Endothelial cell of umbilical vein (primary cell): Measurements from ENCODE around the gene MARK1. TPM values are rescaled to one million over a fixed set of nuclear protein-coding genes. Genes with fewer than 3 reads are reported as not detected.

Experiments used
- Bru-seq: library from RNA; stranded (reverse); fragments of 400-500 nt; gene quantifications from one replicate; lab custom pipeline; 2021; lab: Mats Ljungman, UMichigan
- BruChase-seq, 2 experiments: library from RNA; stranded (reverse); fragments of 400-500 nt; gene quantifications; one replicate each; lab custom pipeline; 2021; lab: Mats Ljungman, UMichigan
- BruUV-seq: library from RNA; stranded (reverse); fragments of 400-500 nt; replicated peaks from 2 replicates; lab custom pipeline; 2021; lab: Mats Ljungman, UMichigan
- CTCF ChIA-PET: fragments of 300-600, 350-600 bp; sonication (Branson Sonifier 250); formaldehyde crosslinking; loops from one replicate; lab custom pipeline; 2021; ENCODE audit warnings: antibody characterized with exemption, inconsistent platforms; lab: Charles Lee
- POLR2A ChIA-PET: fragments of 300-600, 350-600 bp; sonication (Branson Sonifier 250); formaldehyde crosslinking; loops from one replicate; lab custom pipeline; 2021; ENCODE audit warnings: antibody characterized with exemption, inconsistent platforms; lab: Charles Lee
- DNase-seq: peaks from one replicate; pipeline ENCODE4 v3.0.0-alpha.2; 2011; ENCODE audit warnings: low read depth, low spot score
- FAIRE-seq: peaks from 2 replicates; lab custom pipeline; 2011; peaks lifted over from hg19 to GRCh38; lab: Jason Lieb, UNC
- H2AFZ ChIP-seq: 2 replicates; pipeline ENCODE4 v1.6.0; 2012; ENCODE audit warnings: low read depth, low read length, control low read depth, inconsistent platforms
- H3K27ac ChIP-seq: 2 replicates; pipeline ENCODE4 v1.5.1; 2011; ENCODE audit warnings: low read depth, mild to moderate bottlenecking, control low read depth, low read length, moderate library complexity; ENCODE audit not compliant: insufficient read depth
- H3K27me3 ChIP-seq, 2 experiments: 2 replicates each; pipeline versions ENCODE4 v1.6.0 to v1.6.1; 2011; ENCODE audit warnings: low read length in 2 of 2, mixed read lengths in 1 of 2; ENCODE audit not compliant: control insufficient read depth in 2 of 2, insufficient read depth in 2 of 2
- H3K36me3 ChIP-seq, 2 experiments: 2 replicates in 1 of 2; 3 replicates in 1 of 2; pipeline ENCODE4 v1.5.1; 2011; ENCODE audit warnings: low read length in 2 of 2, mild to moderate bottlenecking in 1 of 2, moderate library complexity in 1 of 2; ENCODE audit not compliant: control insufficient read depth in 2 of 2, insufficient read depth in 2 of 2; ENCODE audit errors: extremely low read depth in 1 of 2
- H3K4me1 ChIP-seq: 3 replicates; pipeline ENCODE4 v1.5.1; 2011; ENCODE audit warnings: mild to moderate bottlenecking, low read length; ENCODE audit not compliant: control insufficient read depth, insufficient read depth; ENCODE audit errors: extremely low read depth
- H3K4me2 ChIP-seq: 2 replicates; pipeline ENCODE4 v1.6.1; 2011; ENCODE audit warnings: low read length, control low read depth, mixed read lengths; ENCODE audit not compliant: insufficient read depth
- H3K4me3 ChIP-seq, 3 experiments: fragments of 200-600 bp in 1 of 3; sonication (generic), shearing (Covaris generic) in 1 of 3; replicated peaks in 1 of 3; 2 replicates each; pipeline ENCODE4 v1.5.1; 2011 to 2016; ENCODE audit warnings: control low read depth in 3 of 3, low read length in 3 of 3, mild to moderate bottlenecking in 2 of 3, inconsistent platforms in 1 of 3, low read depth in 1 of 3, moderate library complexity in 1 of 3; ENCODE audit not compliant: insufficient read depth in 1 of 3
- H3K79me2 ChIP-seq: 2 replicates; pipeline ENCODE4 v1.6.0; 2012; ENCODE audit warnings: low read length, inconsistent platforms; ENCODE audit not compliant: control insufficient read depth, insufficient read depth
- H3K9ac ChIP-seq: replicated peaks from 2 replicates; pipeline ENCODE3; 2011; ENCODE audit warnings: low read length, control low read depth; ENCODE audit not compliant: insufficient read depth; ENCODE audit errors: extremely low read depth
- H3K9me1 ChIP-seq: replicated peaks from 3 replicates; pipeline ENCODE4 v1.6.0; 2011; ENCODE audit warnings: mild to moderate bottlenecking, low read length; ENCODE audit not compliant: control insufficient read depth, insufficient read depth; ENCODE audit errors: extremely low read depth
- H3K9me3 ChIP-seq: replicated peaks from 2 replicates; pipeline ENCODE4 v1.5.1; 2012; ENCODE audit warnings: low read length, inconsistent platforms; ENCODE audit not compliant: control insufficient read depth, insufficient read depth
- H4K20me1 ChIP-seq: replicated peaks from 2 replicates; pipeline ENCODE3; 2011; ENCODE audit warnings: mild to moderate bottlenecking, low read length; ENCODE audit not compliant: control insufficient read depth, insufficient read depth; ENCODE audit errors: extremely low read depth
- EZH2 ChIP-seq: IDR thresholded peaks from 2 replicates; pipeline ENCODE4 v1.6.1; 2012; ENCODE audit warnings: borderline replicate concordance, low read depth, mild to moderate bottlenecking, moderate library complexity, low read length, inconsistent platforms; ENCODE audit not compliant: severe bottlenecking
- FOS ChIP-seq: IDR thresholded peaks from 2 replicates; pipeline ENCODE4 v1.6.1; 2011; ENCODE audit warnings: mild to moderate bottlenecking, low read length, moderate library complexity, borderline replicate concordance; ENCODE audit not compliant: insufficient read depth
- MAX ChIP-seq: IDR thresholded peaks from 2 replicates; pipeline ENCODE4 v1.6.1; 2011; ENCODE audit not compliant: insufficient read depth, insufficient read length
- POLR2A ChIP-seq: IDR thresholded peaks from 2 replicates; pipeline ENCODE4 v1.6.1; 2012; ENCODE audit warnings: low read depth, mild to moderate bottlenecking, control low read depth, low read length
- POLR2AphosphoS5 ChIP-seq: IDR thresholded peaks from 2 replicates; pipeline ENCODE4 v1.6.1; 2012; ENCODE audit warnings: low read depth, mild to moderate bottlenecking, control low read depth, low read length, moderate library complexity; ENCODE audit not compliant: insufficient read depth
- dilution Hi-C: fragments of 300-500 bp; cut with MboI; formaldehyde crosslinking; loops from one replicate; pipeline ENCODE4 v1.15.0; 2019; ENCODE audit warnings: low sequenced_read_pairs; ENCODE audit not compliant: extremely low pct_ligation_motif_present
- intact Hi-C: fragments of 100-400 bp; cut with micrococcal nuclease; formaldehyde crosslinking; loops from one replicate; pipeline ENCODE4 v1.10.0; 2022
- long read RNA-seq: library from polyadenylated mRNA; stranded (forward); transcript quantifications from one replicate; pipeline ENCODE4 v2.0.0, GENCODE V29; 2021
- polyA minus RNA-seq, 3 experiments: library from RNA; depleted of rRNA, polyadenylated mRNA; stranded (reverse); fragments of >200 nt; gene quantifications; 1 replicate in 1 of 3; 2 replicates in 2 of 3; pipeline ENCODE4 v1.2.3, GENCODE V29; 2011
- polyA plus RNA-seq, 4 experiments: library from polyadenylated mRNA; depleted of rRNA in 3 of 4; stranded (reverse) in 3 of 4; unstranded in 1 of 4; fragments of >200 nt; gene quantifications; 2 replicates each; pipeline versions ENCODE4 v1.2.1 to v1.2.3, GENCODE V29; 2011 to 2012; ENCODE audit warnings: missing spikeins in 1 of 4
- total RNA-seq: library from RNA; stranded (reverse); gene quantifications from 2 replicates; pipeline ENCODE4 v1.2.3, GENCODE V29; 2021

Gene MARK1
- total RNA-seq = 5.5 and 6.0 TPM in 2 replicates
- polyA plus RNA-seq = 1.2 and 1.4 TPM in 2 replicates
- polyA plus RNA-seq (2011; cell fraction: cytosol; rRNA removed) = 1.6 and 1.9 TPM in 2 replicates
- polyA plus RNA-seq (2011; cell fraction: nucleus; rRNA removed) = 5.2 and 5.5 TPM in 2 replicates
- 3.1 and 3.3 TPM in 2 replicates for polyA plus RNA-seq (2012)
- 1.6 and 2.2 TPM in 2 replicates for polyA minus RNA-seq
- polyA minus RNA-seq (2011; cell fraction: cytosol; rRNA and poly(A)+ RNA removed) = 9.2 TPM
- 4.3 and 4.6 TPM in 2 replicates for polyA minus RNA-seq (2011; cell fraction: nucleus; rRNA and poly(A)+ RNA removed)
- percentile 61 among the genes with signal in this experiment for Bru-seq, nascent RNA
- percentile 44 among the genes with signal in this experiment for BruChase-seq, experiment 1, labeled RNA remaining after a 6-hour chase
- BruChase-seq, experiment 2, labeled RNA remaining after a 2-hour chase = percentile 53 among the genes with signal in this experiment
- long read RNA-seq, full-length matches to known transcripts = 4 of 10 reads
- long read RNA-seq, partial matches to known transcripts = 4 of 10 reads
- long read RNA-seq, other reads (novel, unspliced or antisense) = 2 of 10 reads

GRCh38 chr1:220527908-220528678, at the start of gene MARK1:
Gene MARK1, plus strand, starts transcription at chr1:220528136. Its CDS starts 687 bp downstream, at chr1:220528823.
- Histone ChIP-seq H3K36me3 (no peaks in the 10 kb centered on the region), H3K4me3 (peak within 1 kb of the TSS; percentile 64 to 94 (median 78)), H3K9me1 (no peaks in the 10 kb centered on the region), H3K27ac (peak within 1 kb of the TSS; percentile 2), H3K9ac (peak within 1 kb of the TSS; percentile 67), H3K9me3 (no peaks in the 10 kb centered on the region), H3K4me1 (peaks cover 7% of the 10 kb centered on the region), H4K20me1 (no peaks in the 10 kb centered on the region), H3K4me2 (peak within 1 kb of the TSS; percentile 92), H3K79me2 (no peaks in the 10 kb centered on the region), H3K27me3 (peaks cover 10 to 23% of the 10 kb centered on the region in 2 experiments), H2AFZ (peak within 1 kb of the TSS; percentile 93)
- no TSS peak for BruUV-seq
- POLR2A ChIA-PET = no interaction called here
- dilution Hi-C loops (no loop called here), intact Hi-C loops (loop anchor here (1.0 to 5.0 kb wide), 4 partner anchors 164 to 249 kb away; partner anchors contain the start of gene C1orf115)
- TF ChIP-seq MAX (no peak), EZH2 (peak; percentile 6), FOS (no peak), POLR2A (peak; percentile 28), POLR2AphosphoS5 (peak; percentile 45)
- FAIRE-seq (peak; percentile 15), DNase-seq (peak; percentile 37)
- CTCF ChIA-PET = interaction anchor here (3.0 kb wide), 1 partner anchor 232 kb away, joined by 13 read pairs; no protein-coding TSS in a partner anchor
